ENCODE results near the gene SLC22A23. TPM values are rescaled to one million over a fixed set of nuclear protein-coding genes. Genes with fewer than 3 reads are reported as not detected.

Gene SLC22A23
- polyA plus RNA-seq, 6 donors from 2014 or later, result 0.43 to 0.61 (median 0.52) TPM; not detected in 2

GRCh38 chr6:3301506-3301905 lies 155.3 kb downstream of the SLC22A23 start:
- Mint-ChIP-seq H3K36me3 (peaks cover 6 to 7% of the 10 kb centered on the region in 2 donors), H3K27ac (no peak overlapping the region), H3K9me3 (peaks cover 3 to 28% (median 10%) of the 10 kb centered on the region in 7 donors), H3K27me3 (peaks cover 14 to 47% (median 25%) of the 10 kb centered on the region in 3 donors), H3K4me1 (no peaks in the 10 kb centered on the region), H3K4me3 (no peak overlapping the region)
- ATAC-seq (ENCODE audit: low read depth in 2 of 2) (no peak), DNase-seq (no peak)

- Mint-ChIP-seq H3K9me3 (peaks cover 0 to 23% (median 10%) of the 10 kb centered on the region in 7 donors), H3K4me1 (no peaks in the 10 kb centered on the region)
Measured at GRCh38 chr6:3299221-3299620, 157.6 kb downstream of the SLC22A23 start.

GRCh38 chr6:3297909-3298308 lies 158.9 kb downstream of the SLC22A23 start:
- H3K4me1 Mint-ChIP-seq, result no peaks in the 10 kb centered on the region
- no peak for ATAC-seq (ENCODE audit: low read depth in 2 of 2)

More at GRCh38 chr6:3299221-3299620, 157.6 kb downstream of the SLC22A23 start:
- DNase-seq (no peak), ATAC-seq (ENCODE audit: low read depth in 2 of 2) (no peak)
- H3K4me3 Mint-ChIP-seq, result no peak overlapping the region
- peaks cover 10 to 43% (median 33%) of the 10 kb centered on the region in 3 donors for H3K27me3 Mint-ChIP-seq
- H3K27ac Mint-ChIP-seq, result no peak overlapping the region
- peaks cover 6 to 7% of the 10 kb centered on the region in 2 donors for H3K36me3 Mint-ChIP-seq

GRCh38 chr6:3297006-3297405 lies 159.8 kb downstream of the SLC22A23 start:
- DNase-seq (no peak), ATAC-seq (ENCODE audit: low read depth in 2 of 2) (no peak)
- H3K4me3 Mint-ChIP-seq, result no peak overlapping the region
- H3K27ac Mint-ChIP-seq, result no peak overlapping the region
- H3K27me3 Mint-ChIP-seq, result peaks cover 2 to 30% (median 15%) of the 10 kb centered on the region in 3 donors
- H3K9me3 Mint-ChIP-seq, result peaks cover 0 to 5% (median 0%) of the 10 kb centered on the region in 7 donors
- H3K36me3 Mint-ChIP-seq, result peaks cover 0 to 4% of the 10 kb centered on the region in 2 donors
- no peaks in the 10 kb centered on the region for H3K4me1 Mint-ChIP-seq

More at GRCh38 chr6:3297909-3298308, 158.9 kb downstream of the SLC22A23 start:
- Mint-ChIP-seq H3K27me3 (peaks cover 5 to 33% (median 24%) of the 10 kb centered on the region in 3 donors), H3K4me3 (no peak overlapping the region), H3K27ac (no peak overlapping the region), H3K36me3 (peaks cover 0 to 7% of the 10 kb centered on the region in 2 donors), H3K9me3 (peaks cover 0 to 14% (median 6%) of the 10 kb centered on the region in 7 donors)
- no peak for DNase-seq

- no peak for DNase-seq
- Mint-ChIP-seq H3K4me3 (no peak overlapping the region), H3K27ac (no peak overlapping the region), H3K36me3 (no peaks in the 10 kb centered on the region), H3K4me1 (no peaks in the 10 kb centered on the region), H3K27me3 (peaks cover 0 to 26% (median 14%) of the 10 kb centered on the region in 3 donors), H3K9me3 (peaks cover 0 to under 1% (median 0%) of the 10 kb centered on the region in 7 donors)
- no peak for ATAC-seq (ENCODE audit: low read depth in 2 of 2)
Measured at GRCh38 chr6:3296537-3296936, 160.3 kb downstream of the SLC22A23 start.

- Mint-ChIP-seq H3K4me1 (no peaks in the 10 kb centered on the region), H3K27me3 (peaks cover 0 to 26% (median 14%) of the 10 kb centered on the region in 3 donors), H3K36me3 (no peaks in the 10 kb centered on the region), H3K9me3 (no peaks in the 10 kb centered on the region), H3K4me3 (no peak overlapping the region), H3K27ac (no peak overlapping the region)
- no peak for DNase-seq
- no peak for ATAC-seq (ENCODE audit: low read depth in 2 of 2)
Measured at GRCh38 chr6:3296078-3296477, 160.8 kb downstream of the SLC22A23 start.

- H3K9me3 Mint-ChIP-seq, result no peaks in the 10 kb centered on the region
- peaks cover 0 to 5% (median 0%) of the 10 kb centered on the region in 3 donors for H3K4me1 Mint-ChIP-seq
- ATAC-seq (ENCODE audit: low read depth in 2 of 2), result no peak
- DNase-seq, result no peak
- H3K4me3 Mint-ChIP-seq, result peak overlapping the region in 1 of 8 donors; percentile 6
- H3K27ac Mint-ChIP-seq, result peak overlapping the region in 1 of 6 donors; percentile 89
- peaks cover 0 to 26% (median 14%) of the 10 kb centered on the region in 3 donors for H3K27me3 Mint-ChIP-seq
- no peaks in the 10 kb centered on the region for H3K36me3 Mint-ChIP-seq
Measured at GRCh38 chr6:3294921-3295871, 161.7 kb downstream of the SLC22A23 start.

GRCh38 chr6:3294396-3294795 lies 162.5 kb downstream of the SLC22A23 start:
- H3K9me3 Mint-ChIP-seq, result no peaks in the 10 kb centered on the region
- no peak overlapping the region for H3K27ac Mint-ChIP-seq
- H3K36me3 Mint-ChIP-seq, result no peaks in the 10 kb centered on the region
- peaks cover 0 to 26% (median 14%) of the 10 kb centered on the region in 3 donors for H3K27me3 Mint-ChIP-seq
- DNase-seq (no peak), ATAC-seq (ENCODE audit: low read depth in 2 of 2) (no peak)
- peaks cover 0 to 6% (median 4%) of the 10 kb centered on the region in 3 donors for H3K4me1 Mint-ChIP-seq
- H3K4me3 Mint-ChIP-seq, result no peak overlapping the region

GRCh38 chr6:3293271-3294155 lies 163.3 kb downstream of the SLC22A23 start:
- no peaks in the 10 kb centered on the region for H3K9me3 Mint-ChIP-seq
- no peaks in the 10 kb centered on the region for H3K36me3 Mint-ChIP-seq
- peaks cover 0 to 7% (median 7%) of the 10 kb centered on the region in 3 donors for H3K4me1 Mint-ChIP-seq
- ATAC-seq (ENCODE audit: low read depth in 2 of 2), result no peak
- H3K27ac Mint-ChIP-seq, result no peak overlapping the region
- H3K4me3 Mint-ChIP-seq, result no peak overlapping the region
- no peak for DNase-seq
- H3K27me3 Mint-ChIP-seq, result peaks cover 0 to 26% (median 14%) of the 10 kb centered on the region in 3 donors

GRCh38 chr6:3292431-3293197 lies 164.2 kb downstream of the SLC22A23 start:
- H3K9me3 Mint-ChIP-seq, result no peaks in the 10 kb centered on the region
- H3K4me1 Mint-ChIP-seq, result peaks cover 0 to 11% (median 7%) of the 10 kb centered on the region in 3 donors
- no peak for ATAC-seq (ENCODE audit: low read depth in 2 of 2)
- H3K36me3 Mint-ChIP-seq, result no peaks in the 10 kb centered on the region
- peak overlapping the region in 1 of 6 donors; percentile 42 for H3K27ac Mint-ChIP-seq
- peaks cover 0 to 20% (median 14%) of the 10 kb centered on the region in 3 donors for H3K27me3 Mint-ChIP-seq
- peak overlapping the region in 1 of 8 donors; percentile 71 for H3K4me3 Mint-ChIP-seq
- DNase-seq, result no peak

- Mint-ChIP-seq H3K4me3 (no peak overlapping the region), H3K9me3 (no peaks in the 10 kb centered on the region), H3K27ac (no peak overlapping the region), H3K36me3 (no peaks in the 10 kb centered on the region), H3K4me1 (peaks cover 0 to 11% (median 7%) of the 10 kb centered on the region in 3 donors), H3K27me3 (peaks cover 0 to 15% (median 12%) of the 10 kb centered on the region in 3 donors)
- ATAC-seq (ENCODE audit: low read depth in 2 of 2) (no peak), DNase-seq (no peak)
Measured at GRCh38 chr6:3291987-3292386, 164.9 kb downstream of the SLC22A23 start.

GRCh38 chr6:3291346-3291745 lies 165.5 kb downstream of the SLC22A23 start:
- ATAC-seq (ENCODE audit: low read depth in 2 of 2) (no peak), DNase-seq (no peak)
- Mint-ChIP-seq H3K27ac (no peak overlapping the region), H3K9me3 (no peaks in the 10 kb centered on the region), H3K4me3 (no peak overlapping the region), H3K4me1 (peaks cover 0 to 11% (median 7%) of the 10 kb centered on the region in 3 donors), H3K27me3 (peaks cover 0 to 11% (median 9%) of the 10 kb centered on the region in 3 donors), H3K36me3 (no peaks in the 10 kb centered on the region)

Data from naive B cell (primary cell).